Stimulated activated CD8-positive, alpha-beta memory T cell treated with anti-CD3 and anti-CD28 coated beads, Interleukin-7, amount 100 ng/mL, for 1 hour (primary cell): Measurements from ENCODE around the gene TBCD.

ENCODE experiments used
- DNase-seq, 2 donors: peaks; one replicate each; pipeline ENCODE4 v3.0.0-alpha.2; 2020; ENCODE audit warnings: low read depth in 2 of 2

Gene TBCD

GRCh38 chr17:82871776-82872561 lies 120.1 kb downstream of the TBCD start:
- DNase-seq = no peak

DNA sequence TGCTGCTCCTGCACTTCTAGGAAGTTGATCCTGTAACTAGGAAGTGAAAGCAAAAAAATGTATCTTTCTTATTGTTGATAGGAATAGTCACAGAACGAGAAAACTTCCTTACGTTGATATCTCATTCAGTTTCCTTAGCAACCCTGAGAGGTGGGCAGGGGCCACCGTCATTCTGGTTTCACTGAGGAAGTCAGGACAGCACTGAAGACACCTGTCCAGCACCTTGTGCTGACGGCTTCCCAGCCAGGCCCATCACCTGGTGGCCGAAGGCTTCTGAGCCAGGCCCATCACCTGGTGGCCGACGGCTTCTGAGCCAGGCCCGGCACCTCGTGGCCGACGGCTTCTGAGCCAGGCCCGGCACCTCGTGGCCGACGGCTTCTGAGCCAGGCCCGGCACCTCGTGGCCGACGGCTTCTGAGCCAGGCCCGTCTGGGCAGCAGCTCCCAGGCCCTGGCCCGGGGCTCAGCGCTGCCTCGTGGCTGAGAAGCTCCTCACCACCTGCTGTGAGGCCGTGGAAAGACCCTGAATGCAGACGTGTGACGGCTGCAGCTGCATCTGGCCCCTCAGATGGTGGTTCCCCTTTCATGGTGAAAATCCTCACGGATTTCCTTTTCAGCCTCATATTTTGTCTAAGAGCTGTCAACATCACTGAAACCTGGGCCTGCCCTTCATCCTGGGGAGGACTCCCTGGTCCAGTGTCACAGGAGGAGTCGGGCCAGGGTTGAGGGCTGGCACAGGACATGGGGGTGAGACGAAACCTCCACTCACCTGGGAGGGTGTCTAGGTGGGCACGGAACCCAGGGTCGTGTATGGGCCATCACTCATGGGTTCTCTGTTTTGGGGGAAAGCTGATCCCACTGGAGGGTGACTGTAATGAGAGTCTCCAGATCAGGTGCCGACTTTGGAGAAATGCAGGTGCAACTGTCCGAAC lies 121.0 kb downstream of the TBCD start:
- DNase-seq = no peak

GRCh38 chr17:82873521-82873920 lies 121.7 kb downstream of the TBCD start:
- no peak for DNase-seq

- no peak for DNase-seq
Observed at GRCh38 chr17:82874011-82874835, 122.4 kb downstream of the TBCD start.

DNA sequence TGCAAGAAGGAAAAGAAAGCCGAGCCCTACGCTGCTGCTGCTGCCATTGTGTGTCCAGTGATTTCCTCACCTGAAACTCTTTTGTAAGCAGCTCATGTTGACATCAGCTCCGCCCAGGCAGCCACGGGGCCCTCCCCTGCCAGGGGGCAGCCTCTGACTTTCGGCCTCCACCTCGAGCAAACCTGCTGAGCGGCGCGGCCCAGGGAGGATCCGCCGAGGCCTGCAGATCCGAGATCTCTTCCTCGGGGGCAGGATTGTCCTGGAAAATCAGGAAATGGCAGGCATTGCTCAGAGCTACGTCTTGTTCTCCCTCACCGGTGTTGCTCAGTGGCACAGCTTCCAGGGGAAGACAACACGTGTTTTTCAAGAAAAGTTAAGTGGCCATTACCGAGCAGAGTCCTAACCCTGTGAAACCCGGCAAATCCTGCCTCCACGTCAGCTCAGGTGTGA lies 123.6 kb downstream of the TBCD start:
- DNase-seq = no peak

DNA sequence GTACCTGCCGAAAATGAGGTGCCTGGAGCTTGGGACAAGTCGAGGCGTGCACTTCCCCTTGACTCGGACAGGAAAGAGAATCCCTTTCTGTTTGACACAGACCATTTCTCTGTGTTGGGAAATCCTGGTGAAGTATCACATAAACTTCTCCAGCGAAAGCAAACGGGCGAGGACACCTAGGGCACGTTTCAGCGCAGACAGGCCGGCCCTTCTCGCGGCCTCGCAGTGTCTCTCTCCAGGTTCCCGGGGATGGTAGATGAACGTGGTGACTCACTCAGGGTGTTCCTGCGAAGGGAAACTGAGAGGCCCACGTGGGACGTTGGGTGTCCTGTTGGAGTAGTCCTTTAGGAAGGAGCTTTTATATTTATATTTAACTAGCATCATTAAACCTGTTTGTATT lies 124.3 kb downstream of the TBCD start:
- no peak for DNase-seq

- no peak for DNase-seq
Observed at GRCh38 chr17:82876602-82877379, 124.9 kb downstream of the TBCD start.

DNA sequence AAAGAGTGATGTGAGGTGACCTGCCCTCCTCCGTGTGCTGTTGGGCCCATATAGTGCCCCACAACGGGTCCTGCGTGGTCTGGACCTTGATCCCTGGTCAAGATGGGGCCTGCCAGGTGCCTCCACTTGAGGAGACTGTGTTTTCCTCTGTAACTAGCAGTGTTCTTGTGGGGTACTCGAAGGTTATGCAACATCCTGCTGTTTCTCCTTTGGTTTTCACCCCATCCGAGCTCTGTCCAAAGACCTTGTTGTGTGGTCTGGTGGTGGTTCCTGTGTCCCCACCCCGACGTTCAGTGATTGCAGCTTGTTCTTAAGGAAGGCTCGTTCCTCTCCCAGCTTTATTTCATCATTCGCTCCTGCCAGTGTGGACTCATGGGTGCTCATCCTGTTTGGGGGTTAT lies 126.7 kb downstream of the TBCD start:
- DNase-seq = no peak

- DNase-seq = no peak
Observed at GRCh38 chr17:82879241-82879640, 127.4 kb downstream of the TBCD start.

GRCh38 chr17:82880620-82881323 lies 128.9 kb downstream of the TBCD start:
- no peak for DNase-seq

GRCh38 chr17:82881324-82881823 lies 129.5 kb downstream of the TBCD start:
- no peak for DNase-seq

GRCh38 chr17:82881900-82882714 lies 130.2 kb downstream of the TBCD start:
- no peak for DNase-seq

- peak; percentile 53 to 56 for DNase-seq
Observed at GRCh38 chr17:82882715-82883418, 131.0 kb downstream of the TBCD start.

- no peak for DNase-seq
Observed at GRCh38 chr17:82883419-82884031, 131.7 kb downstream of the TBCD start.

DNA sequence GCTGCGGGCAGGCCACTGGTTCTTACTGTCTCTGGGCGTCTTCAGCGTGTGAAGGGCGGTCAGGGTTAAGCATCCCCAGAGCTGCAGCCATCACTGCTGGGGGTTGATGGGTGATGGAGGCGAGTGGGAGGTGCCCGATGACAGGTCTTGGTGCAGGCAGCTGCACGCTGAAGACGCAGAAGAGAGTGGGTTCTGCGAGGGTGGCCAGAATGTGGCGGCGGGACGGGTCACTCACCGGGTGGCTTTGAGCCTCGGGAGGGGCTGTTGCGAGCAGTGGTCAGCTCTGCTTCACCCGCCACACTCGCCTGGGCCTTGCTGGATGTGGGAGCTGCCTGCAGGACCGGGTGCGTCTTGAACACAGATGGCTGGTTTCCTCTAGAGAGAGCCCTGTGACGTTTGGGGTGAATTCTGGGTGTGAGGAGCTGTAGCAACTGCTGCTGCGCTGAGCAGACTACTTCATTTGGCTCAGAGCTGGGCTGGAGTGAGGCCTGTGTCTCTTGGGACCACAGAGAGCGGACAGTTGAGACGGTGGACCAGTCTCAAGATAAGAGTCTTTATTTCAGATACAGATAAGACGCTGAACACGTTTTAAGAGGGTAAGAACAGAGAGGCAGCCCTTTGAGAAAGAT lies 132.6 kb downstream of the TBCD start:
- no peak for DNase-seq

DNA sequence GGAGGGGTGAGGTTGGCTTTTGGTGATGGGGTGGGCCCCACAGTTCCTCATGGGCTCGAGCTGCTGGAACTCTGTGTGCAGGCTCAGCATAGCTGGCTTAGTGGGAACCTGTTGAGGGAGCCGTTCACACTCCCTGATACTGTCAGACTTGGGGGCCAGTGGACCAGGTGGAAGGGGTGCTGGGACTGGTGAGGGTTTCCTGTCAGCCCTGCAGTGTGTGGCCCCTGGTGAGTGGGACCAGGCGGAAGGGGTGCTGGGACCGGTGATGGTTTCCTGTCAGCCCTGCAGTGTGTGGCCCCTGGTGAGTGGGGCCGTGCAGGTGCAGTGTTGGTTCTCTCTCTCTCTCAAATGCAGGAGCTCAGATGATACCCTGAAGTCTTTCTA lies 133.1 kb downstream of the TBCD start:
- DNase-seq = no peak

DNA sequence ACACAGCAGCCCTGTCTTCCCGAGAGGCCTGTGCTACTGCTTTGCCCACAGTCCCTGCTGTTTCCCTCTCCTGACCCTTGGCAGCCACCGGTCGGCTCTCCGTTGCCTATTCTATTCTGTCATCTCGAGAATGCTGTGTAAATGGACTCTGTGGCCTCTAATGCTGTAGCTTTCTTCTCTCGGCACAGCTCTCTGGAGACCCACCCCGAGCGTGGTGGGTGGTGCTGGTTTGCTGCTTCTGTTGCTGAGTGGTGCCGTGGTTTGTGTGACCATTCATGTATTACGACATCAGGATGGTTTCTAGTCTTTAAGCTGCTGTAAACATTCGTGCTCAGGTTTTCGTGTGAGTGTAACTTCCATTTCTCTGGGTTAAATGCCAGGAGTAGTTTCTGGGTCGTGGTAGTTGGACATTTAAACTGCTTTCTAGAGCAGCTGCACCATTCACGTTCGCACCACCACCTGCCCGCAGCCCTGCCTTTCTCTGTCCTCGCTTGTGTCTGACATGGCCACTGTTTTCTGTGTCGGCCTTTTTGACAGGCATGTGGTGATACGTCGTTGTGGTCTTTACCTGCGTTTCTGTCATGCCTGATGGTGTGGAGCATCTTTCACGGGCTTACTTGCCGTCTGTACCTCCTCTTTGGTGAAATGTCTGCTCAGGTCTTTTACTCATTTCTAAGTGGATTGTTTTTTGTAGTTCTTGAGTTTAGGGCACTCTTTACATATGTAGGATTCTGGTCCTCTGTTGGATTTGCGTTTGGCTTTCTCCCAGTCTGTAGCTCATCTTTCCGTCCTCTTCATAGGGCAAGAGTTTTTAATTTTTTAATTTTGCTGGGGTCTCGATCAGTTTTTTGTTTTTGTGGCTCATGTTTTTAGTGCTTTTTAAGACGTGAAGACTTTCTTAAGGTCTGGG lies 135.6 kb downstream of the TBCD start:
- DNase-seq = no peak
